Stimulated activated CD4-positive, alpha-beta T cell treated with anti-CD3 and anti-CD28 coated beads, Interleukin-4, amount 100 ng/mL, for 24 hours (primary cell): Measurements from ENCODE around the gene GPR161.

Experiments
- DNase-seq: peaks from one replicate; pipeline ENCODE4 v3.0.0-alpha.2; 2020

Gene GPR161

GRCh38 chr1:168104535-168104934 is 32.2 kb downstream of the GPR161 start:
- no peak for DNase-seq

DNA sequence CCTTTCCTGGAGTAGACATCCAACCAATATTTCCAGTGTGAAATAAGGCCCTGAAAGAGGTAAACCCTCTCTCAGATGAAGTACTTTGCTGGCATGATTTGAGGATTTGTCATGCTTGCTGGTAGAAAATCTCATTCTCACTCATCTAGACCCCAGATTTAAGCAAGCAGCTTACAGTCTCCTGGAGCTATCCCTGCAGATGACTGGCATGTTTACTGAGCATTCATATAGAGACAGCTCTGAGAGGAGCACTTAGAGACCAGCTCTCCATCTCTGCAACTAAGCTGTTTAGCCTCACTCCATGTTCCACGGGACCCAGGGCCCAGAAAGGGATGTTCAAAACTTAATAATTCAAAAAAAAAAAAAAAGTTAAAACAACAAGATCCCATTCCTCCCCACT is 34.2 kb downstream of the GPR161 start:
- no peak for DNase-seq

DNA sequence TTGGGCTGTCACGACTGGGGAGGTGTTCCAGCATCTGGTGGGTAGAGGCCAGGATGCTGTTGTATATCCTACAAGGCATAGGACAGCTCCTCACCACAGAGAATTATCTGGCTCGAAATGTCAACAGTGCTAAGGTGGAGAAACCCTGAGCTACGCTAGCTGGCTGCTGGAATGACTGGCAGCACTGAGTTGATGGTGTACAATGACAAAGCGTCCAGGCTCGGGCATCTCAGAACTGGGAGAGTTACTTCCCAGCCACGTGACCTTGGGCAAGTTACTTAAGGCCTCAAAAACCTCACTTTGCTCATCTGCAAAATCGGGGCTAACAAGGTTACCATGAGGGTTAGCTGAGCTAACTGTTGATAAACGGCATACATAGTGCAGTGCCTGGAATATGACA is 35.4 kb downstream of the GPR161 start:
- no peak for DNase-seq

- DNase-seq: no peak
These were observed 36.3 kb downstream of the GPR161 start for GRCh38 chr1:168100315-168101002.

DNA sequence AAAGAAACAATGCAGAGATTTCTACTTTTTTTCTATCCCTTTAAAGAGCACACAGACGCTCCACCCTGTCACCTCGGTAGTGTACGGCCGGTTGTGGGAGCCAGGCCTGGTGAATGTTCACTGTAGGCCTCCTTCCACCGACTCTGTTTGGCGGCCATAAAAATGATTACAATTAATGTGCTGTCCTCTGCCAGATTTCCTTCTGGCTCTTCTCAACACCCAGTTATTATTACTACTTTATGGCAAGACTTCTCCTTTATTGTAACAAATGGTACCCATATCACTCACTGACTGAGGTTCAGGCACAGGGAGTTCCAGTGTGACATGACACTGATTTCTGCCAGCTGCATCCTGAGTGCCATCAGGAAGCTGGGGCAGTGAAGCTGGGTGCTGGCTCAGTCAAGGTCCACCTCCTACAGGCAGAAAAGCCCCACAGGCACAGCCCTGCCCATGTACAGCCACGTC is 37.4 kb downstream of the GPR161 start:
- DNase-seq: no peak

DNA sequence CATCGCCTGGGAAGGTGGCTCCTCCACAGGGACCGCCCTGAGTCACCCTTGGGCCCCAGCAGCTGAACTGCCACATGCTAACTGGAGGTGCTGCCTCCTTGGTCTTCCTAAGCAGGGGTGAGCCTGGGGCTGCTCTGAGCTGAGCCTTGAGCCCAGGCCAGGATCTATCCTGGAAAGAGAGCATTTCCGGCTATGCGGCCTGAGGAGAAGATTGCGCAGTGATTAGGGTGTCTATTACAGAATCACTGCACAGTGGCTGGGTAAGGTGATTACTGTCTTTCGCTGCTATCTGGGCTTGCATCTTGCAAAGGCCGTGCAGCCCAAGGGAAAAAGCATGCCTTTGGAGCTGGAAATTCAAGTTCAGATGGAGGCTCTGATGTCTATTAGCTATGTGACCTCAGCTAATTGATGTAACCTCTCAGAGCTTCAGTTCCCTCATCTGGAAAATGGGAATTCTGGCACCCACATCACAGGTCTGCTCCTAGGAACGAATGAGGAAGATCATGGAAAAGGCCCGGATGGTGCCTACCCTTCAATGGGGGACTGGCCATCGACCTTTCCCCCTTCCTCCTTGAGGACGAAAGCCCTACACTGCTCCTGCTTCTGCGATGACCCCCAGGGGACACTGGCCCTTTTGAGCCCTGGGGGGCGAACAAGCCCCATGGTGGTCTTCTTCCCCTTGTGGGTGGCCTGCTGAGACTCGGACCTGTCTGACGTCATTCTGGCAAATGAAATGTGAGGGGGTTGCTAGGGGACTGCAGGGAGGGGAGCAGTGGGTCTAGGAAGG is 38.0 kb downstream of the GPR161 start:
- DNase-seq: no peak

- DNase-seq: no peak
These were observed 38.7 kb downstream of the GPR161 start for GRCh38 chr1:168097921-168098528.

- DNase-seq: no peak
These were observed 40.2 kb downstream of the GPR161 start for GRCh38 chr1:168096296-168097165.

GRCh38 chr1:168095476-168095875 is 41.3 kb downstream of the GPR161 start:
- DNase-seq: no peak

- DNase-seq: no peak
These were observed 43.1 kb downstream of the GPR161 start for GRCh38 chr1:168093616-168094015.

DNA sequence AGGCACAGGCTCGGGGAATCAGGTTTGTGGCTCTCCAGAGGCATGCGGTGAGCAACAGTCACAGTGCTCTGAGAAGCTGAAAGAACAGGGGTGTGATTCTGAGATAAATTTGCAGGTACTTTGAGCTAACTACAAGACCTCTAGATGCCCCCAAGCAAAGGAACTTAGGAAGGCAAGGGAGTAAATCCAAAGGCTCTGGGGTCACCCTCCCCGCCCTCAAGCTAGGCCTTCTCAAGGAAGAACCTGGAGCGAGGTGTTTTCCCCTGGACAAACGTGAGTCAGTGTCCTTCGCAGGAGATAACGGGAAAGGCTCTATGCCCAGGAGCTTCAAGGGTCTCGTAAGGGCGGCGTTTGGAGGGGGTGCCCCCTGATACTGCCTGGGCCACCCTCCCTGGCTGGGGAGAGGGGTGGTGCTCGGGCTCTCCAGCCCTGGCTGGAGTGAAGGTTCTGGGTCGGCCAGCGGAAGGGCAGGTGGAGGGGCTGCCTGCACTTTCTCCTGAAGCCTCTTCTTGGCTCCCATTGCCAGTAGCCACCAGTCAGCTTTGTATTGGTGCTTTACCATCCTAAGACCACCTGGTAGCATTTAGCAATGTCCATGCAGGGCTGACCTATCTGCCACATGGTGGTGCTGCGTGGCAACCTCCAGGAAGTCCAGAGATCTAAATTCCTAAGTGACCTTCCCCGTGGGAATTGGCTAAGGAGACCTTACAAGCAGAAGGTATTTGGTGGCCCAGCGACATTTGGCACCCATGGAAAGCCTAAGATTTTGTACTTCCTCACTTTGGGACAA is 44.0 kb downstream of the GPR161 start:
- no peak for DNase-seq

DNA sequence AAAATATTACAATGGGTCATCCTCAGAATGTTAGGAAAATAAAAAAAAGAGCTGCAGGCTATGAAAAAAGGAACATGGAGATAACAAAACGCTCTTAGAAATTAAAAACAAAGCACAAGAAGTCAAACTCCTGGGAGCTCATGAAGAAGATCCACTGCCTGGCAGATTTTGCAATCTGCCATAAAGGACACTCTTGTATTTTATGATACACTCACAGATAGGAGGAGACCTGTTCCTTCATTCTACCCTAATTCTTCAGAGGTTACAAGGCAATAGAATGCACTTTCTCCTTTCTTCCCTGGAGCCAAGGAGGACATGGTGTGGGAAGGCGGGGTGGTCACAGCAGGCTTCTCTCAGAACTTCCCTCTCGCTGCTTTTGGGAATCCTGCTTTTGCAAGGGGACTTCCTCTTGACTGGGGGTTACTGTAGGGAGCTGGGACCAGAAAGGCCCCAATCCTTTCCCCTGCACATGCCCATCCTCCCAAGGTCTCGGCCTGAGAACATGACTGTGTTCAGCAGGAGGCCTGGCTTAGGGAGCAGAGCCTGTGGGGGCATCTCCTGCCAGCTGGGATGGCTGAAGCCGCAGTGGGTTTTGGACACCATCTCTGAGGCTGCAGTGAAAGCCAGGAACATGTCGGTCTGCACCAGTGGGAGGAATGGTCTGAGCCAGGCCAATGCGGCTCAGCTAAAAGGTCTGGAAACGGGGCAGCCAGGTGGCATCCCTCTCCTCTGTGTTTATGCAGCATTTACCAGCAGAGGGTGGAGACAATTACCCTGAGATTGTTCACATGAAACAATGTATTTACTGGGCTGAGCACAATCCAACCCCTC is 44.8 kb downstream of the GPR161 start:
- no peak for DNase-seq

- DNase-seq: no peak
These were observed 45.7 kb downstream of the GPR161 start for GRCh38 chr1:168091063-168091462.

GRCh38 chr1:168090395-168090794 is 46.3 kb downstream of the GPR161 start:
- no peak for DNase-seq

- DNase-seq: no peak
These were observed 46.8 kb downstream of the GPR161 start for GRCh38 chr1:168089979-168090337.

- no peak for DNase-seq
These were observed 47.3 kb downstream of the GPR161 start for GRCh38 chr1:168089326-168089978.

GRCh38 chr1:168088511-168089325 is 48.0 kb downstream of the GPR161 start:
- DNase-seq: no peak

DNA sequence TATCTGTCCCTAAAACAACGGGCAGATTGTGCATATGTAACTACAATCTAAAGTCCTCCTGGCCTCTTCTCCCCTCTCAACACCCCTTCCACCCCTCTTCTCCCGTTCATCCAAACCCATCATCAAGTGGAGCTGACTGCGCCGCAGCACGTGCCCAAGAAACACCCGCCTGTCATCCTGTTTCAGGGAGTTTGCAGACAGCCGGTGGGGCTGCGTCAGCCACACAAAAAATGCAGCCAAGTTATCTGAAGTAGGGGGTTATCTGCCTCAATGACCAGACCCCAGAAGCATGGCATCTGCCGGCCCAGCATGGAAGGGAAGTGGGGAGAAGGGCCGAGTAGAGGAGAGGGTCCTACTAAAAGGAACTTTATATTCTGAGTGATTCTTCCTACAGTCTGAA is 49.0 kb downstream of the GPR161 start:
- no peak for DNase-seq

DNA sequence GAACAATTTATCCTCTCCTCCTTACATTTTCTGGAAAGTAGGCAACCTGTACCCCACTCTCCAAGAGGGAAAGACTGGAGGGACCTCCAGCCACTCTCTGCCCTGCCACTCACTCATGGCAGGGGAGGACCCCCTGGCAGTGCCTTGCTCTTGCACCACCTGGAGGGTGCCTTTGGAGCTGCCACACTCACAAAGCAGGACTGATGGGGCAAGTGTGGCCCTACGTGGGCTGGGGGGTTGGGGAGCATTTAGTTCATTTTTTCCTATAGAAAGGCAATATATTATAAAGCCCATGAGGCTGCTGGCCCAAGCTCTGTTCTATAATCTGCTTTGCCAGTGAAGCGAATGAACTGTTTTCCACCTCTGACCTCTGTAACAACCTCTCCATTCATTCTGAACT is 50.3 kb downstream of the GPR161 start:
- DNase-seq: no peak

DNA sequence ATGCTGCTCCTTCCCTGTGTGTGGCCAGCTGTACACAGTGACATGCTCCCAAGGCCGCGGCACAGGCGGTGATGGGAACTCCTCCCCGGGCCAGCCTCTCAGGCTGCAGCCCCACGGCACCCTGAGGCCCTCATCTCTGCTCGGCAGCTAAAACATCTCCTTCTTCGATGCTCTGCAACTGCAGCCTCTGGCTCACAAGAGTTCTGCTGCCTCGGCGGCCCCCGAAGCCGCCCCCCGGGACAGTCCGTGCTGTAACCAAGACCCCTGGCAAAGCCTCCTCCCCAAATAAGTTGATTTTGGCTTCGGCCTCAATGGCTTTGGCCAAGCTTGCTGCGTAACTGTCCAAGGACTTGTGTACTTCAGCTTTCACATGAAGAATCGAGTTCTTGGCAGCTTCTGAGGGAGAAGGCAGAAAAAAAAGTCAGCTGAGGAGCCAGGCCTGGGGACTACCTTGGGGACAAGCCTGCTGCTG is 51.3 kb downstream of the GPR161 start:
- no peak for DNase-seq
